OCI-LY1 (cell line): ENCODE results near the gene TESK2.

ENCODE experiments used
- H2AFZ ChIP-seq: fragments of 200-600 bp; sonication (generic), shearing (Covaris generic); 2 replicates; pipeline ENCODE4 v1.6.0; 2014; ENCODE audit warnings: antibody characterized with exemption, mild to moderate bottlenecking, low read length
- H3F3A ChIP-seq: fragments of 200-600 bp; sonication (generic), shearing (Covaris generic); 2 replicates; pipeline ENCODE4 v1.6.0; 2014; ENCODE audit warnings: mild to moderate bottlenecking, antibody characterized with exemption, low read length, moderate library complexity; ENCODE audit not compliant: insufficient read depth
- H3K27ac ChIP-seq: fragments of 200-600 bp; sonication (generic); 2 replicates; pipeline ENCODE4 v1.5.1; 2014; ENCODE audit warnings: low read length, mixed run types, mild to moderate bottlenecking, low read depth; ENCODE audit not compliant: poor library complexity, severe bottlenecking
- H3K27me3 ChIP-seq: fragments of 200-600 bp; sonication (generic); 2 replicates; pipeline ENCODE4 v1.6.0; 2014; ENCODE audit warnings: antibody characterized with exemption, mild to moderate bottlenecking, low read length, moderate library complexity; ENCODE audit not compliant: insufficient read depth
- H3K36me3 ChIP-seq: fragments of 200-600 bp; sonication (generic); 2 replicates; pipeline ENCODE4 v1.6.1; 2014; ENCODE audit warnings: mild to moderate bottlenecking, antibody characterized with exemption, low read length, moderate library complexity, mixed read lengths; ENCODE audit not compliant: insufficient read depth
- H3K4me1 ChIP-seq: fragments of 200-600 bp; sonication (generic); 2 replicates; pipeline ENCODE4 v1.5.1; 2014; ENCODE audit warnings: mild to moderate bottlenecking, low read length, moderate library complexity; ENCODE audit not compliant: insufficient read depth, severe bottlenecking
- H3K4me2 ChIP-seq: fragments of 200-600 bp; sonication (generic), shearing (Covaris generic); 2 replicates; pipeline ENCODE4 v1.6.1; 2014; ENCODE audit warnings: low read length
- H3K4me3 ChIP-seq: fragments of 200-600 bp; sonication (generic); 2 replicates; pipeline ENCODE4 v1.5.1; 2014; ENCODE audit warnings: low read length, low read depth, mild to moderate bottlenecking, mixed read lengths; ENCODE audit not compliant: poor library complexity, severe bottlenecking
- H3K79me2 ChIP-seq: fragments of 200-600 bp; shearing (Covaris generic); 2 replicates; pipeline ENCODE4 v1.6.1; 2016; ENCODE audit warnings: mixed run types, low read length, mixed read lengths; ENCODE audit not compliant: insufficient read depth
- H3K9ac ChIP-seq: fragments of 200-600 bp; sonication (generic), shearing (Covaris generic); 2 replicates; pipeline ENCODE4 v1.6.1; 2014; ENCODE audit warnings: mild to moderate bottlenecking, low read length, mixed read lengths
- H3K9me2 ChIP-seq: fragments of 200-600 bp; sonication (generic), shearing (Covaris generic); 2 replicates; pipeline ENCODE4 v1.6.1; 2014; ENCODE audit warnings: low read depth, mild to moderate bottlenecking, low read length, mixed read lengths
- H3K9me3 ChIP-seq: fragments of 200-600 bp; shearing (Covaris generic); 2 replicates; pipeline ENCODE4 v1.6.1; 2014; ENCODE audit warnings: low read length, mixed read lengths
- H4K20me1 ChIP-seq: fragments of 200-600 bp; sonication (generic), shearing (Covaris generic); 2 replicates; pipeline ENCODE4 v1.6.0; 2016; ENCODE audit warnings: mild to moderate bottlenecking, low read length; ENCODE audit not compliant: insufficient read depth
- EZH2 ChIP-seq: fragments of 200-600 bp; sonication (generic), shearing (Covaris generic); IDR thresholded peaks from 2 replicates; pipeline ENCODE4 v1.8.0; 2017; ENCODE audit warnings: borderline replicate concordance, mixed run types, mild to moderate bottlenecking, antibody characterized with exemption, low read length, moderate library complexity, mixed read lengths
- TF ChIP-seq, protein P1 (sequence below): fragments of 200-600 bp; sonication (generic), shearing (Covaris generic); IDR thresholded peaks from 2 replicates; pipeline ENCODE4 v1.5.1; 2017; ENCODE audit warnings: mild to moderate bottlenecking, antibody characterized with exemption, low read length, moderate library complexity, mixed read lengths

Gene TESK2

DNA sequence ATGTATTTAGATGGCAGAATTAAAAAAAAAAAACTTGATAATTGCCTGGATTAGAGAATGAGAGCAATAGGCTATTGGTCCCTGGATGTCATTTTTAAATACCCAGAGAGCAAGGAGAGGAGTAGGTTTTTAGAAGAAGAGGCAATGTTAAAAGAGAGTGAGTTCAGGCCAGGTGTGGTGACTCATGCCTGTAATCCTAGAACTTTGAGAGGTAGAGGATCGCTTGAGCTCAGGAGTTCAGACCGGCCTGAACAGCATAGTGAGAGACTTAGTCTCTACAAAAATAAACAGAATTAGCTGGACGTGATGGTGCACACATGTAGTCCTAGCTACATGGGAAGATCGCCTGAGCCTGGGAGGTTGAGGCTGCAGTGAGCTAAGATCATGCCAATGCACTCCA is 134.8 kb downstream of the TESK2 start:
- Histone ChIP-seq H3K27me3 (no peaks in the 10 kb centered on the region), H3K9me3 (no peaks in the 10 kb centered on the region), H3K9ac (no peak overlapping the region), H3K4me2 (no peak overlapping the region), H3K9me2 (no peaks in the 10 kb centered on the region), H3K27ac (no peak overlapping the region), H3K79me2 (no peaks in the 10 kb centered on the region), H2AFZ (no peak overlapping the region), H3F3A (no peaks in the 10 kb centered on the region), H3K4me1 (peaks cover 19% of the 10 kb centered on the region), H3K36me3 (no peaks in the 10 kb centered on the region), H3K4me3 (no peak overlapping the region), H4K20me1 (no peaks in the 10 kb centered on the region)
- no peak for TF ChIP-seq EZH2
- TF ChIP-seq, protein P1, sequence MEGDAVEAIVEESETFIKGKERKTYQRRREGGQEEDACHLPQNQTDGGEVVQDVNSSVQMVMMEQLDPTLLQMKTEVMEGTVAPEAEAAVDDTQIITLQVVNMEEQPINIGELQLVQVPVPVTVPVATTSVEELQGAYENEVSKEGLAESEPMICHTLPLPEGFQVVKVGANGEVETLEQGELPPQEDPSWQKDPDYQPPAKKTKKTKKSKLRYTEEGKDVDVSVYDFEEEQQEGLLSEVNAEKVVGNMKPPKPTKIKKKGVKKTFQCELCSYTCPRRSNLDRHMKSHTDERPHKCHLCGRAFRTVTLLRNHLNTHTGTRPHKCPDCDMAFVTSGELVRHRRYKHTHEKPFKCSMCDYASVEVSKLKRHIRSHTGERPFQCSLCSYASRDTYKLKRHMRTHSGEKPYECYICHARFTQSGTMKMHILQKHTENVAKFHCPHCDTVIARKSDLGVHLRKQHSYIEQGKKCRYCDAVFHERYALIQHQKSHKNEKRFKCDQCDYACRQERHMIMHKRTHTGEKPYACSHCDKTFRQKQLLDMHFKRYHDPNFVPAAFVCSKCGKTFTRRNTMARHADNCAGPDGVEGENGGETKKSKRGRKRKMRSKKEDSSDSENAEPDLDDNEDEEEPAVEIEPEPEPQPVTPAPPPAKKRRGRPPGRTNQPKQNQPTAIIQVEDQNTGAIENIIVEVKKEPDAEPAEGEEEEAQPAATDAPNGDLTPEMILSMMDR = no peak

DNA sequence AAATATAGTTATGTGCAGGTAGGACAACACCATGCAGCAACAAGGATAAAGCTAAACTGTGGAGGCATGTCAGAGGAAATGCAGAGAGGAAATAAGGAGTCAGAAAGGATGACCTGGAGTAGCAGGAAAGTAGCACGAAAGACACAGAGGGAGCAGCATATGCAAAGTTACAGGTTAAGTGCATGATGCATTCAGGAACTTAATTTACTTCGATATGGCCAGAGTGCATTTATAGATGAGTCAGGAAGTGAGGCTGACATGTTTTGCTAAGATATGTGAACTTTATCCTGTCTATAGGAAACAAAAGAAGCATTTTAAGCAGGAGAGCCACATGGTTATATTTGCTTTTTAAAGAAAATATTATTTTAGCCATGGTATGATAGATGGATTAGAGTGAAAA is 135.3 kb downstream of the TESK2 start:
- H3K4me2 ChIP-seq = no peak overlapping the region
- peaks cover 19% of the 10 kb centered on the region for H3K4me1 ChIP-seq
- H2AFZ ChIP-seq = no peak overlapping the region
- no peaks in the 10 kb centered on the region for H3K27me3 ChIP-seq
- H3F3A ChIP-seq = no peaks in the 10 kb centered on the region
- no peak overlapping the region for H3K4me3 ChIP-seq
- H3K27ac ChIP-seq = no peak overlapping the region
- no peaks in the 10 kb centered on the region for H4K20me1 ChIP-seq
- H3K79me2 ChIP-seq = no peaks in the 10 kb centered on the region
- no peaks in the 10 kb centered on the region for H3K36me3 ChIP-seq
- H3K9me2 ChIP-seq = no peaks in the 10 kb centered on the region
- no peaks in the 10 kb centered on the region for H3K9me3 ChIP-seq
- H3K9ac ChIP-seq = no peak overlapping the region
- TF ChIP-seq, protein P1 = no peak
- TF ChIP-seq EZH2 = no peak

DNA sequence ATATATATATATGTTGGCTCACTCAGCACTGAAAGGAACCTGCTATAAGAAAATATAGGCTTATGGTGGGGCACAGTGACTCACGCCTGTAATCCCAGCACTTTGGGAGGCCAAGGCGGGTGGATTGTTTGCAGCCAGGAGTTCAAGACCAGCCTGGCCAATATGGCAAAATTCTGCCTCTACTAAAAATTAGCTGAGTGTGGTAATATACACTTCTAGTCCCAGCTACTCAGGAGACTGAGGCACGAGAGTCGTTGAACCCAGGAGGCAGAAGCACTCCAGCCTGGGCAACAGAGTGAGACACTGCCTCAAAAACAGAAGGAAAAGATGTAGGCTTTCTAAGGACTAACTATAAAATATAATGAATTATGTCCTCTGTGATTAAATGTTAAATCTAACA is 136.1 kb downstream of the TESK2 start:
- H3K79me2 ChIP-seq = no peaks in the 10 kb centered on the region
- H2AFZ ChIP-seq = no peak overlapping the region
- H3K9me2 ChIP-seq = no peaks in the 10 kb centered on the region
- no peaks in the 10 kb centered on the region for H3F3A ChIP-seq
- H3K4me1 ChIP-seq = peaks cover 14% of the 10 kb centered on the region
- H4K20me1 ChIP-seq = no peaks in the 10 kb centered on the region
- H3K36me3 ChIP-seq = no peaks in the 10 kb centered on the region
- no peaks in the 10 kb centered on the region for H3K9me3 ChIP-seq
- H3K4me3 ChIP-seq = no peak overlapping the region
- no peak overlapping the region for H3K27ac ChIP-seq
- no peaks in the 10 kb centered on the region for H3K27me3 ChIP-seq
- TF ChIP-seq EZH2 = no peak
- TF ChIP-seq, protein P1 = no peak
- no peak overlapping the region for H3K9ac ChIP-seq
- no peak overlapping the region for H3K4me2 ChIP-seq
